Measurements from ENCODE around the gene BTNL9.
"Not testable (repeated sequence)": the region's sequence is repeated elsewhere in the genome, so short reads cannot be mapped to it uniquely, and the experiment has no call there.

Gene BTNL9

DNA sequence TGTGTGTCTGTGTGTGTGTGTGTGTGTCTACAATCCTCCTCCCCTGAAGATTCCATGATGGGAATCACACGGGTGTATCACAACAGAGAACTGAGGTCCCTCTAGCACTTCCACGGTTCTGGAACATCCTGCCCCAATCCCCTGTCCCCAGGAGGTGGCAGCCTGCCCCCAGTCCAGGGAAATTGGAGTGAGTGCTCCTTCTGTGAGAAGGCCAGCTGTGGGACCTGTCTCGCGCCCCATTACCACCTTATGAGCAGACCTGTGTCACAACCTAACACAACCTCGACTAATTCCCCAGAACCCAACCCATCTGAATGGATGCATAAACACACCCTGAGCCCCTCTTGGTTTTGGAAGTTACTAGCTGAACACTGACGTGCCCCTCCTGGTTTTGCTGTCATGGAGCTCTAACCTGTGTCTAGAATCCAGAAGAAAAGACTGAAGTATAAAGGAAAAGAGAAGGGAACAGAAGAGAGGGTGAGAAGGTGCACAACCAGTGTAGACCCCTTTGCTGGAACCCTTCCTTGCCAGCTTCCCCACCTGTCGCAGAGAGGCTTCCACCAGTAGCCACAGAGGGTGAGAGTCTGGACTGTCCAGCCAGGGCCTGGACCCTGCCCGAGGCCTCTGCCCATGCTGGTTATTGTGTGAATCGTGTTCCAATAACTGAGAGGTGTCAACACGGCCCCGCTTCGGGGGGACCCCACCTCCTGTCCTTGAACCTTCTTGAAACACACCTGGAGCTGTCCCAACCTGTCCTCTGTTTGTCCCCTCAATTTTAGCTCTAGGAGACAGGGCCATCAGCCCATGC lies 3.4 kb downstream of the BTNL9 start:
- DNase-seq (ENCODE audit: low spot score) = no peak

DNA sequence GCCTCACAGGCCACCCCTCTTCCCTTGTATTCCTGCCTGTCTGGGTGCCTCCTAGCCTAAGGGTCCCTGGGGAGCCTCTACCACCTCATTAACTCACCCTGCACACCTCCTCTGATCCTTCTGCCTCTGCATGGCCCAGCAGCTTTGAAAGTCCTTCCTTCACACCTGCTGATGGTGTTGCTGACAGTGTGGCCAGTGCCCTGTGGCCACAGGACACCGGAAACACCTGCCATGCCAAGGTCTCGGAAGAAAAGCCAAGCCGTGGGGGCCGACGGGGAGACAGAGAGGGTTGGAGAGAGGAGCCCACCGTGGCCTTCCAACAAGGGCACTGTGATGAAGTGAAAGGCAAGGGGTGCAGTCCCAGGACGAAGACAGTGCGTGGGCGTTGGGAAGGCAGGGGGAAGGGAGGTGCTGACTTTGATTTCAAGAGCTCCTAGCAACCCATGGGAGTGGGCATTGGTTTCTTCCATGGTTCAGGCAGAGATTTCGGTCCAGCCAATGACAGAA lies 4.1 kb downstream of the BTNL9 start:
- no peak for DNase-seq (ENCODE audit: low spot score)

DNA sequence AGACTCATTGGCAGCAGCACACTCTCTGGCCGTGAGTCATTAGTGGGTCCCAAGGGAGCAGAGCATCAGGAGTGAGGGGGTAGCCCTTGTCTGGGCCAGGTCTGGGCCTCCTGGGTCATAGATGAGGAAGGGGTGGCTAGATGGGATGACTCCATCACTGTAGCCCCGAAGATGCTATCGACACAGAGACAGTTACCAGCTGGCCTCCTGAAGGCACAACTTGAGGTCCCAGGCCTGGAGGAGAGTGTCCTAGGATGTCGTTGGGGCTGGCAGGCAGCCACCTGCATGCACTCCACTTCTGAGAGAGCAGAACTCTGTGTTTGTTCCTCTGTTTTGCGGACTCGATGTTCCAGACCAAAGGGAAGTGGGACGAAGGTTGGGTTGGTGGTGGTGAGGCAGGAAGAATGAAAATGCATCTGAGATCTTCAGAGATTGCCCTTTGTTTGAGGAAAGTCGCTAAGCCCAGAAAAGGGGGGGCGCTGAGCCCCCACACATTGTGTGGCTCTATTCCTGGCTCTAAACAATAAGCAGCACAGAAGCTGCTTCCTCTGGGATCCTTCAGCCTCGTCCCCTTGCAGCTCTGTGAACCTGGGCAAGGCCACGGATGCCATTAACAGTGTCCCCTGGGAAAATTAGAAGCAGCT lies 4.7 kb downstream of the BTNL9 start:
- no peak for DNase-seq (ENCODE audit: low spot score)

DNA sequence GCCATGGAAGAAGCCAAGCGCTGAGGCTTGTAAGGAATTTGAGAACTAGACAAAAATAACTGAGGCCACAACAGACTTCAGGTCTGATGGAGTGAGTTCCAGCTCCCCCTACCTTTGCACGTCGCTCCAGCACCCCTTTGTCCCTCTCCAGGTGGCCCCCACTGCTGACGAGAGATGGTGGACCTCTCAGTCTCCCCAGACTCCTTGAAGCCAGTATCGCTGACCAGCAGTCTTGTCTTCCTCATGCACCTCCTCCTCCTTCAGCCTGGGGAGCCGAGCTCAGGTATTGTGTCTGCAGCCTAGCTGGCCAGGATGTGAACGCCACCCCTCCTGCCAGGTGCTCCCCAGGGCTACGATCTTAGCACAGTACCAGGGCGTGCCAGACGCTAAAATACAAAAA lies 5.2 kb downstream of the BTNL9 start:
- no peak for DNase-seq (ENCODE audit: low spot score)

DNA sequence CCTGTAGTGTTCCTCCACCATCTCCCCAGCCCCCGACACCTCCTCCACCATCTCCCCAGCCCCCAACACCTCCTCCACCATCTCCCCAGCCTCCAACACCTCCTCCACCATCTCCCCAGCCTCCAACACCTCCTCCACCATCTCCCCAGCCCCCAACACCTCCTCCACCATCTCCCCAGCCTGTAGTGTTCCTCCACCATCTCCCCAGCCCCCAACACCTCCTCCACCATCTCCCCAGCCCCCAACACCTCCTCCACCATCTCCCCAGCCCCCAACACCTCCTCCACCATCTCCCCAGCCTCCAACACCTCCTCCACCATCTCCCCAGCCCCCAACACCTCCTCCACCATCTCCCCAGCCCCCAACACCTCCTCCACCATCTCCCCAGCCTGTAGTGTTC lies 5.8 kb downstream of the BTNL9 start:
- DNase-seq (ENCODE audit: low spot score) = not testable (repeated sequence)

DNA sequence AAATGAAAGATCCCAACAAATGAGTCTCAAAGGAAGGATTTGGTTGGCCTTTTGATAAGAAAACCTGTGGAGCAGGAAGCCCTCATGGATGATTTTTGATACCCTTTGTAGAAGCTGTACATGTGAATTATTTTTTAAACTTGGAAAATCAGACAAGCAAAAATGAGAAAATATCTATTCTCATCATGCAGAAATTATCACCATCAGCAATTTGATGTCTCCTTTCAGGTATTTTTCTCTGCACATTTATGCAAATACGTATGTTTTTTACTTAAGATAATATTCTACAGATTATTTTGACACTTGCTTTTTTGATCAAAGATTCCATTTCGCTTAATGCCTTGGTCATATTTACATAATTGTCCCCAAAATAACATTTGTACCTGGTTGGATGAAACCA lies 7.2 kb downstream of the BTNL9 start:
- no peak for DNase-seq (ENCODE audit: low spot score)

DNA sequence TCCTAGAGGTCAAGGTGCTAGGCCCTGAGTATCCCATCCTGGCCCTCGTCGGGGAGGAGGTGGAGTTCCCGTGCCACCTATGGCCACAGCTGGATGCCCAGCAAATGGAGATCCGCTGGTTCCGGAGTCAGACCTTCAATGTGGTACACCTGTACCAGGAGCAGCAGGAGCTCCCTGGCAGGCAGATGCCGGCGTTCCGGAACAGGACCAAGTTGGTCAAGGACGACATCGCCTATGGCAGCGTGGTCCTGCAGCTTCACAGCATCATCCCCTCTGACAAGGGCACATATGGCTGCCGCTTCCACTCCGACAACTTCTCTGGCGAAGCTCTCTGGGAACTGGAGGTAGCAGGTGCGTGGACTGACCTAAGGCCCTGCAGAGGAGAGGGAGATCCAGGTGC lies 7.9 kb downstream of the BTNL9 start:
- no peak for DNase-seq (ENCODE audit: low spot score)

DNA sequence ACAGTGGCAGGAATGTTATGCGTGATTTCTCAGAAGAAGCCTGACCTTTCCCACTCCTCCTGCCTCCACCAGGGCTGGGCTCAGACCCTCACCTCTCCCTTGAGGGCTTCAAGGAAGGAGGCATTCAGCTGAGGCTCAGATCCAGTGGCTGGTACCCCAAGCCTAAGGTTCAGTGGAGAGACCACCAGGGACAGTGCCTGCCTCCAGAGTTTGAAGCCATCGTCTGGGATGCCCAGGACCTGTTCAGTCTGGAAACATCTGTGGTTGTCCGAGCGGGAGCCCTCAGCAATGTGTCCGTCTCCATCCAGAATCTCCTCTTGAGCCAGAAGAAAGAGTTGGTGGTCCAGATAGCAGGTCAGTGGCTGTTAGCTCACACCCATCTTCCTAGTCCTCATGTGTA lies 9.9 kb downstream of the BTNL9 start:
- DNase-seq (ENCODE audit: low spot score) = no peak

DNA sequence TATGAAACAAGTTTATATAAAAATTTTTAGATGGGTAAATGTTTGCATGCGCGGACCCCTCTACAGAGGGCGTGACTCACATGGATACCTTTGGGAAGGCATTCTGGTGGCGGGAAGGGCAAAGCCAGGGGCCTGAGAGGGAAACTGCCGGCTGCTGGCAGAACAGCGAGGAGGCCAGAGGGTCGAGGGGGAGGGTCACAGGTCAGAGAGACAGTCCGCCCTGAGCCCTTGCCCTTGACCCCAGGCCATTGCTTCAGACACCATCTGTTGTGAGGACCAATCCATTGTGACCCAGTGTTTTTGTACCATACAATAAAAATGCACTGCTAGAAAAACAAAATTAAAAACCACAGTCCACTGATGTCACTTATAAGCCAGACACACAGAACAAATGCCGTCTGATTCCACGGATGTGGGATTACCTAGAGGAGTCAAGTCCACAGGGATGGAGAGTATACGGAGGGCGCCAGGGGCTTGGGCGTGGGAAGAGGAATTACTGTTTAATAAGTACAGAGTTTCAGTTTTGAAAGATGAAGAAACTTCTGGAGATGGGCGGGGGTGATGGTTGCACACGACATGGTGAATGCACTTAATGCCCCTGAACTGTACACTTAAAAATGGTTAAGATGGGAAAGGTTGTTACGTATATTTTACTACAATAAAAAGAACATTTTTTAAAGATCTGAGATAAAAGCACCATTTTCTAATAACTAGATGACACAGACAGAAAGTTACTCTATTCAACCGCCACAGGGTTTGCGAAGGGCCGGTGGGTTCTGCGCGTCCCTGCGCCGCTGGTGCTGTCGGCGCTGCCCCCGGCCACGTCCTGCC lies 12.0 kb downstream of the BTNL9 start:
- DNase-seq (ENCODE audit: low spot score) = no peak

DNA sequence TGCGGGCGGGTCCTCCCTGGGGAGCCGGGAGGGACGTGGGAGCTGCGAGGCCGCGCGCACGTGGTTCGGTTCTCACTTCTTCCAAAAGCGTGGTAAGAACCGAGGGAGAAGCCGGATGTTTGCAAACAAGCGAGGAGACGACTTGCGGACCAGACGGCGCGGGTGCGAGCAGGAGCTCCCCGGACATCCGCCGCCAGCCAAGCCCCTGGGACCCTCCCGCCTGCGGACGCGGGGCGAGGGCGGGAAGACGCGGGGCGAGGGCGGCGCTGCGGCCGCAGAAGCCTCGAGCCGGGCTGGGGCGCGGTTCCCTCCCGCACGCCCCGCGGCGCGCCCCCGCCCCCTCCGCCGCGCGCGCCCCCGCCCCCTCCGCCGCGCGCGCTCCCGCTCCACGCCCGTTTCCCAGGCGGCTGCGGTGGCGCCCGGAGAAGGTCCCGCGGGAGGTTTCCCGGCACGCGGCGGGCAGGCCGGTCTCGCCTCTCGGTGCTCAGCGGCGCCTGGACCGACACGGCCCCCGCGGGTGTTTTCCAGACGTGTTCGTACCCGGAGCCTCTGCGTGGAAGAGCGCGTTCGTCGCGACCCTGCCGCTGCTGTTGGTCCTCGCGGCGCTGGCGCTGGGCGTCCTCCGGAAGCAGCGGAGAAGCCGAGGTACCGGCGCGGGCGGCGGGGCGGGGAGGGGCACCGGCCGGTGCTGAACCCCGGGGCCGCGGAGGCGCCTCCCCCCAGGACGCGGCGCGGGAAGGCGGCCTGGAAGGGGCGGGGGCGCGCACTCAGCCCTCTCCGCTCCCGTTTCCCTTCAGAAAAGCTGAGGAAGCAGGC lies 12.8 kb downstream of the BTNL9 start:
- no peak for DNase-seq (ENCODE audit: low spot score)

DNA sequence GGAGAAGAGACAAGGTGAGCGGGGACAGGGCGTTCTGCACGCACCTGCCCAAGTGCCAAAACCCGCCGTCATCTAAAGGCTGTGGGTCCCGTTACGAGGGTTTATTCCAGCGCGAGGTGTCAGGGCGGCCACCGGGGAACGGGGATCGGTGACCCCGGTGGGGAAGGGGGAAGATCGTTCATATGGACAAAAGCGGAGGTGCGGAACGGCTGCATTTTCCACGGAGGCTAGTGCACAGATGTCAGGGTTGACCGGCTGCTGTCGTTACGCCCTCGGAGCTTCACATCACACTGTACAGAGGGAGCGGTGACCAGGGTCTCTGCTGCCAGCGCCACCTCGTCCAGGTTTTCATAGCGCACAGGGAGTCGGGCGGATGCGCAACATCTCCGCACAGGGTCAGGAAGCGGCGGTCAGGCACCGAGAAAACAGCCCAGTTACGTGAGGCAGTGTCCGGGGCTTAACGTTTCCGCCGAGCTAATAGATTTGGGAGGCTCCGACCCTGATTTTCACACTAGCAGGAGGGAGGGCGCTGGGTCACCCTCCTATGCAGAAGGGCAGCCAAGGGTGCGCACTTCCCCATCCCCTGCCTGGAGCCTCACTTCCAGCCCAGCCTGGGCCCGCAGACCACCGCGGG lies 13.5 kb downstream of the BTNL9 start:
- no peak for DNase-seq (ENCODE audit: low spot score)

DNA sequence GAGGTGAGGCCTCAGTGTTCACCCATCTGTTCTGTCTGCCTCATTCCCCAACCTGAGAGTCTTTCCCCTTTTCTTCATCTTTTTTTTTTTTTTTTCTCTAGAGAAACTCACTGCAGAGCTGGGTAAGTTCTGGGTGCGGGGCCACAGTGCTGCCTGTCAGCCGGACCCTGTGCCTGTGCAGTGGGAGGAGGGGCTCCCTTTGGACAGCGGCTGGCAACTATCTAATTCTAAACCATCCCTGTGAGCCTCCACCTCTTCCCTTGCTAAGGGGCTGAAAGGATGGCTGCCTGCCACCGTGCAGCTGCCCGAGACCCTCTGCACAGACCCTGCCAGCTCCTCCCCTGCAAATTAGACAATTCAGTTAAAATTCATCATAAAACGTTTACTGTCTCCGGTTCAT lies 14.1 kb downstream of the BTNL9 start:
- no peak for DNase-seq (ENCODE audit: low spot score)

DNA sequence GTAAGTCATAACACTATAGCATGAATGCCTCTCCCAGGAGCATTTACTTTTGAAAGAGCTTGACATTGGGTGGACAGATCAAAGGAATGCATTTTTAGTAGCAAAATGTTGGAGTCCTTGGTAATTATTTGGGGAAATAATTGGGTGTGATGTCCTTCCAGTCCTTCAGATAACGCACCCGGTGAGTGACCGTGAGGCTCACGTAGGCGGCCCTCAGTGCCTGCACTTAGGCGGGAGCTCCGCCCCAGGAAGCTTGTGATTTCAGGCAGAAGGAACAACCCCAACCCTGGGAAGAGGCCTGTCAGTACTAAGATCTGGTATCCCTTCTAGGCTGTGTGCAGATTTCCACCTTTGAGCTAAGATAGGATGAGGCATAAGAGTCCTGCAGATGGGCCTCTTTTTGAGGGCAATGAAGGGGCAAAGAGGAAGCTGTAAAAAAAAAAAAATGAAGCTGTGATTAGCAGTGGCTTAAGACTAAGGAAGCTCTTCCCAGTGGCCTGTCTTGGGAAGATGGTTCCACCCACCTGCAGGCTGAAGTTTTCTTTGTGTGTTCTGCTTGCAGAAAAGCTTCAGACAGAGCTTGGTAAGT lies 14.9 kb downstream of the BTNL9 start:
- no peak for DNase-seq (ENCODE audit: low spot score)

DNA sequence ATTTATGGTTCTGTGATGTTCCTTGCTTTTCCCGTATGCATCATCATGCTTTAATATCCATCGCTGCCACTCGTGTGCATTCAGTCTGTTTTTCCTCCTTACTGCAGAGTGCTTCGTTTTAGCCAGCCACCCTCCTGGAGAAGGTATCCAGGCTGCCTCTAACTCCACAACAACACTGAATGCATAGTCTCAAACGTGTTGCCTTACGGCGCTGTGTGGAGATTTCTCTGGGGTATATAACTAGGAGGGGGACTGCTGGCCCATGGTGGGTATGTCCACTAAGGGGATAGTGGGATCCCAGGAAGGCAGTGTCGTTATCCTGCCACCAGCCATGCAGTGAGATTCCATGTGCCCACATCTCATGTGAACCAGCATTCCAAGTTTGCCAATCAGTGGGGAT lies 16.4 kb downstream of the BTNL9 start:
- no peak for DNase-seq (ENCODE audit: low spot score)

DNA sequence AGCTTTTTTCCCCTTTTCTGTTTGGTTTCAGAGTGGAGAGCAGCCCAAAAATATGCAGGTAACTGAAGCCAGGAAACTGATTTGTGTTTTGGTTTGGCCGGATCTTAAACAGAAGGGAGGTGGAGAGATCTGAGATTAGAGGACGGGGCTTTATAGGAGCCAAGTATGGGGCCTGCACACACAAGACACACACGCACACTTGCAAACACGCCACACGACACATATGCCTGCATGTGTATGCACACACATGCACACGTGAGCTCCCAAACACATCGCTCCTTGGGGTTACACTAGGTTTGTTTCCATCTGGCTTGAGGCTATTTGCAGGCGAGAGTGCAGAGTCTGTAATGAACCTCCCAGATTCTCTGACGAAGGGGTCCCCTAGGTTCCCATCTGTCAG lies 18.3 kb downstream of the BTNL9 start:
- no peak for DNase-seq (ENCODE audit: low spot score)

DNA sequence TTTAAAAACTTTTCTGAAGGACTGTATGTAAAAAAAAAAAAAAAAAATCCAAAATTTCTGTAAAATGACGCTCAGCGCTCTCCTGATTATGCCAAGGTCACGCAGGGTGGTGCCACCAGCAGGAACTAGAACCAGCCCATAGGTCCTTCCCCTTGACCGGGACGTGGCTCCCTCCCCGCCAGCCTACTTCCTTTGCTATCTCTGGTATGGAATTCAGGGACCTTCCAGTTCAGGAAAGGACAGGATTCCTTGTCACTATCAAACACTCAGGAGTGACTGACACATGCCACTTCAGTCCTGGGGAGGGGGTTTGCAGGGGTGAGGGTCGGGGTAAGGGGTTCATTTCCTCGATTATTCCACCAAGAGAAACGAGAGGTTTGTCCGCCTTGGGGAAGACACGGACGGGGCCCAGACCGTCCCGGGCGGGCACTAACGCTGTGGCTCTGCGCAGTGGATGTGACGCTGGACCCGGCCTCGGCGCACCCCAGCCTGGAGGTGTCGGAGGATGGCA lies 18.8 kb downstream of the BTNL9 start:
- no peak for DNase-seq (ENCODE audit: low spot score)

DNA sequence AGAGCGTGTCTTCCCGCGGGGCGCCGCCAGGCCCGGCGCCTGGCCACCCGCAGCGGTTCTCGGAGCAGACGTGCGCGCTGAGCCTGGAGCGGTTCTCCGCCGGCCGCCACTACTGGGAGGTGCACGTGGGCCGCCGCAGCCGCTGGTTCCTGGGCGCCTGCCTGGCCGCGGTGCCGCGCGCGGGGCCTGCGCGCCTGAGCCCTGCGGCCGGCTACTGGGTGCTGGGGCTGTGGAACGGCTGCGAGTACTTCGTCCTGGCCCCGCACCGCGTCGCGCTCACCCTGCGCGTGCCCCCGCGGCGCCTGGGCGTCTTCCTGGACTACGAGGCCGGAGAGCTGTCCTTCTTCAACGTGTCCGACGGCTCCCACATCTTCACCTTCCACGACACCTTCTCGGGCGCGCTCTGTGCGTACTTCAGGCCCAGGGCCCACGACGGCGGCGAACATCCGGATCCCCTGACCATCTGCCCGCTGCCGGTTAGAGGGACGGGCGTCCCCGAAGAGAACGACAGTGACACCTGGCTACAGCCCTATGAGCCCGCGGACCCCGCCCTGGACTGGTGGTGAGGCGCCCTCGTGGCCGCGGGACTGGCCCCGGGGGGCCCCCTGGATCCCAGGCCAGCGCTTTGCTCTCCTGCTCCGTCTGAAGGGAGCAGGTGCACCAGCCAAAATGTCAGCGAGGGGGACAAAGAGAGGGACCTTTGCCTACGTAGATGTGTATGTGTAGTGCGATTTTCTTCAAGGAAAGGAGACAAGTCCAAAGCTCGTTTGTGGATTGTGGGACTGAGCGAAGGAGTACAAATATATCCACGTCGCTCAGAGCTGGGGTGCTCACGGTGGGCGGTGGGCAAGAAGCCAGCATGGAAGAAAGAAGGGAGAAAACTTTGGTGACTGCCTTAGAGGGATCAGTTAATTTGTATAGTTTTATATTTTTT lies 19.5 kb downstream of the BTNL9 start:
- no peak for DNase-seq (ENCODE audit: low spot score)

DNA sequence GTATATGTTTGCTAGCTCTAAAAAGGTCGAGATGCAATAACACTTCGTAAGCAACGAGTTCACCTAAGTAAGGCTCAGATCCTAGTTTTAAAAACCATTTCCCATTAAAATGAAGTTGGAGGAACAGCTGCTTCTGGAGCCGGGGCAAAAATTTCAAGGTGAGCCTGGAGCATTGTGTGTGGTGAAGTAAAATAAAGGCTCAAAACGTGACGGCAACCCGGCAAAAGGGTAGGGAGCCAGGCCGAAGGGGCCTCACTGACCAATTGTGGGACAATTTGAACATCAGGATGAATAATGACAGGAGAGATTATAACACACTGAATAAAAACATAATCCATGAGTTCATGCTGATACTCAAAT lies 20.1 kb downstream of the BTNL9 start:
- no peak for DNase-seq (ENCODE audit: low spot score)

DNA sequence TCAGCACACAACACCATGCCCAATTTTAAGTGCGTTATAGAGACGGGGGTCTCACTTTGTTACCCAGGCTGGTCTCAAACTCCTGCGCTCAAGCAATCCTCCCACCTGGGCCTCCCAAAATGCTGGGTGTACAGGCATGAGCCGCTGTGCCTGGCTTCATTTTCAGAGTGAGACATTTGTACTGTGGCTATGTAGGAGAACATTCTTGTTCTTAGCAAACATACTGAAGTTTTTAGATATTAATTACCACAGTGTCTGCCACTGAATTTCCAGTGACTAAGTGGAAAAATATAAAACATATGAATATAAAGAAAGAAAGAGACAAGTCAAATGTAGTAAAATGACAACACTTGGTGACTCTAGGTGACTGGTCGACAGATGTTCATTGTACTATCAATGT lies 20.9 kb downstream of the BTNL9 start:
- DNase-seq (ENCODE audit: low spot score) = no peak

DNA sequence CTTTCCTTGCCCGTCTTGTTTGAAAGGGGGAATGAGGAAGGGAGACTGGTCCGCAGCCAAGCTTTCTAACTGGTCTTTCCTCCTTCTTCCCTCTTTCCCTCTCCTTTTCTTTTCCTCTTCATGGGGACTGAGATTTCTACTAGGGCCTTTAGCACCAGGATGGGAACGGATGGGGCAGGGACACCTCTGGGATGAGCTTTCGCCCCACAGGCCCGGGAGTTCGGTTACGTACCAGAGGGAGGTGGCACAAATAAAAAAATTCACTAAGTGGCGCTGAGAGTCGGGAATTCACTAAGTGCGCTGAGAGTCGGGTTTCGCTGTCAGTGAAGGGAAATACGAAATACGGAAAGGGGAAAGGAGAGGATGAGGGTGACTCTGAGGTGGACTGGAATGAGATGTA lies 21.6 kb downstream of the BTNL9 start:
- no peak for DNase-seq (ENCODE audit: low spot score)
